GM12875 (cell line): ENCODE data around the gene FKBP1A.

Experiments used
- H3K4me3 ChIP-seq: one replicate; pipeline ENCODE4 v1.5.1; 2011; ENCODE audit warnings: low read depth, low read length, control low read depth
- CTCF ChIP-seq: IDR thresholded peaks from 2 replicates; pipeline ENCODE4 v1.5.1; 2011; ENCODE audit warnings: low read depth, mild to moderate bottlenecking, control low read depth, inconsistent platforms, low read length, moderate library complexity, borderline replicate concordance; ENCODE audit not compliant: insufficient read depth

FKBP1A gene

GRCh38 chr20:1327827-1328679, 64.8 kb downstream of the FKBP1A start:
- no peak overlapping the region for H3K4me3 ChIP-seq
- TF ChIP-seq CTCF: no peak

- H3K4me3 ChIP-seq: no peak overlapping the region
- TF ChIP-seq CTCF: no peak
Observed at GRCh38 chr20:1327241-1327653, 65.6 kb downstream of the FKBP1A start.

GRCh38 chr20:1326031-1326930, 66.6 kb downstream of the FKBP1A start:
- H3K4me3 ChIP-seq: peak overlapping the region; percentile 63
- TF ChIP-seq CTCF: no peak

GRCh38 chr20:1325173-1326030, 67.5 kb downstream of the FKBP1A start:
- peak overlapping the region; percentile 63 for H3K4me3 ChIP-seq
- no peak for TF ChIP-seq CTCF

GRCh38 chr20:1324598-1325172, 68.2 kb downstream of the FKBP1A start:
- H3K4me3 ChIP-seq: peak overlapping the region; percentile 63
- no peak for TF ChIP-seq CTCF

- no peak overlapping the region for H3K4me3 ChIP-seq
- TF ChIP-seq CTCF: no peak
Observed at GRCh38 chr20:1323830-1324597, 68.8 kb downstream of the FKBP1A start.
